T-helper 2 cell treated with Interferon-gamma antibody and Interleukin-4, amounts not matched to agents 100 ng/mL and 5 ng/mL, for 36 hours (primary cell): ENCODE measurements around the gene PPP2R5D. TPM values are rescaled to one million over a fixed set of nuclear protein-coding genes. Genes with fewer than 3 reads are reported as not detected.
"Not testable (repeated sequence)": the region's sequence is repeated elsewhere in the genome, so short reads cannot be mapped to it uniquely, and the experiment has no call there.

ENCODE experiments used
- intact Hi-C: fragments of 100-400 bp; cut with micrococcal nuclease; formaldehyde crosslinking; loops from one replicate; pipeline ENCODE4 v1.15.1; 2023
- total RNA-seq: library from RNA; stranded (reverse); gene quantifications from 2 replicates; pipeline ENCODE4 v1.2.3, GENCODE V29; 2022

The PPP2R5D gene
- total RNA-seq, 1 donor from 2014 or later = 52.6 TPM

DNA sequence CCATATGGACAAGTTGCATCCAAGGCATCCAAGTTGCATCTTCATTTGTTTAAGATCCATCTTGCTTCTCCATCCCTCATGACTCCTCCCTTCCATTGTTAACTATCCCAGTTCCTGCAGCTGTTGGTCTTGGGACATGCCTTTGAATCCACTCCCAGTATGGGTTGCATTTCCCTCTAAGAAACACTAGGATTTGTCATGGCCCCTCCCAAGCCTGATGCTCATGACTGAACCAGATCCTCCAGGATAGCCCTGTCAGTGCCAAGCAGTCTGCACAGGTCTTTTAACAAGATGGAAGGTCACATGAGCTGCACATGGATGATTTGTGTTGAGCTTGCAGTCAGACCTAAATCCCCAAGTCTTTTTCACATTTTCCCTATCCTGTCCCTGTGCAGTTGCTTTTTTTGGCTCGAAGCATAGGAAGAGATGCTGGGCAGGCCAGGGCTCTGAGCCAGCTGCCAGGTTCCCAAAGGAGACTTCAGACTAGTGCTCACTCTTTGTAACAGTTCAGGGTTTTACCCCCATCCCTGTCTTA is 4.2 kb downstream of the PPP2R5D start:
- intact Hi-C loops = no loop called here

DNA sequence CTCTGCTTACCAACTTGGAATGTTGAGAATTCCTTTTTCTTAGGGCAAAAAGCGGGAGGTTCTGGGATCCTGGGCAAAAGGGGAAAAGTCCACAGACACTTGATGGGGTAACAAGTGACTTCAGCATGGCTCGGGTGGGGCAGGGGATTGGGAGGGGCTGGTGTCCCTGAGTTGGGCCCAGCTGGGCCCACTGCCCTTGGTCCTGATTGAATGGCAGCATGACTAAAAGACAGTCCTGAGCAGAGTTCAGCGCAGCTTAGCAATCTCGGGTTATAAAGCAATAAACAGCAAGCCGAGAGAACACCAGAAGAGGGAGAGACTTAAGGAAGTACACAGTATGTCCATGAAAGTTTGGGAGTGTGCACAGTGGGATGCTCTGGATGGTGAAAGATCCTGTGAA is 5.6 kb downstream of the PPP2R5D start:
- intact Hi-C loops = no loop called here

DNA sequence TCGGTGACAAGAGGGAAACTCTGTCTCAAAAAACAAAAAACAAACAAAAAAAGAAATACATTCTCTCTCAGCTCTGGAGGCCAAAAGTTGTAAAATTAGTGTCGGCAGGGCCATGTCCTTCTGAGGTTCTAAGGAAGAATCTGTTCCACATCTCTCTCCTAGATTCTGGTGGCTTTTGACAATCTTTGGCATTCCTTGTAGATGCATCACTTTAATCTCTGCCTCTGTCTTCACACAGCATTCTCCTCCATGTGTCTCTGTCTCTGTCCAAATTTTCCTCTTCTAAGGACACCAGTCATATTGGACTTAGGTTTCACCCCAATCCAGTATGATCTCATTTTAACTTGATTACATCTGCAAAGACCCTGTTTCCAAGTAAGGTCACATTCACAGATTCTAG is 9.1 kb downstream of the PPP2R5D start:
- intact Hi-C loops = no loop called here

DNA sequence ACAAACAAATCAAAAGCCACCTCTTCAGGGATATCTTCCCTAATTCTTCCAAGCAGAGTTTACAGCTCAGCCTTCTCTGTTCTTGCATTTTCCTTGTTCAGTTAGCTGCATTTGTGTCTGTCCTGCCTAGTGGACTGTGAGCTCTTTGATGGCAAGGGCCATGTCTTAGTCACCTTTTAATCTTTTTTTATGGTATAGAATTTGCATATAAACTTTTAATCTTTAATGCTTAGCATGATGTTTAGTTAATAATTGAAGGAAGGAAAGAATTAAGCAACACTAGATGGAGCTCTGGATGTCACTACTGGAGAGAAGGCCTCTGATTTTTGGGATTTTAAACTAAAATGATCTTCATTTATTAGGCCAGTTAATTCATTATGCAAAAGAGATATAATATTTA is 12.1 kb downstream of the PPP2R5D start:
- intact Hi-C loops = no loop called here

- intact Hi-C loops = not testable (repeated sequence)
Measured at GRCh38 chr6:42998205-42998604, 13.8 kb downstream of the PPP2R5D start.

GRCh38 chr6:43001843-43002242 is 17.5 kb downstream of the PPP2R5D start:
- intact Hi-C loops = no loop called here

GRCh38 chr6:43005844-43006243 is 21.5 kb downstream of the PPP2R5D start:
- intact Hi-C loops = no loop called here

DNA sequence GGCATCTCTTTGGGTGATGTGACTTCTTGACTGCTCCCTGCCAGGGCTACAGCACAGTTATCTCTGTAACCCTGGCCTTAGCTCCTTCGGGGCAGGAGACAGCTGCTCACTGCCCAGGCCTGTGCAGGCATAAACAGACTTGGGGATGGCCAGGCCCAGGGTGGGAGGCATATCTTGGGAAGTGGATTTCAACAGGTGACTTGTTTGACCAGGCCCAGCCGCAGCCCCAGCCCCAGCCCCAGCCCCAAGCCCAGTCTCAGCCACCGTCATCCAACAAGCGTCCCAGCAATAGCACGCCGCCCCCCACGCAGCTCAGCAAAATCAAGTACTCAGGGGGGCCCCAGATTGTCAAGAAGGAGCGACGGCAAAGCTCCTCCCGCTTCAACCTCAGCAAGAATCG is 21.9 kb downstream of the PPP2R5D start:
- intact Hi-C loops = no loop called here

DNA sequence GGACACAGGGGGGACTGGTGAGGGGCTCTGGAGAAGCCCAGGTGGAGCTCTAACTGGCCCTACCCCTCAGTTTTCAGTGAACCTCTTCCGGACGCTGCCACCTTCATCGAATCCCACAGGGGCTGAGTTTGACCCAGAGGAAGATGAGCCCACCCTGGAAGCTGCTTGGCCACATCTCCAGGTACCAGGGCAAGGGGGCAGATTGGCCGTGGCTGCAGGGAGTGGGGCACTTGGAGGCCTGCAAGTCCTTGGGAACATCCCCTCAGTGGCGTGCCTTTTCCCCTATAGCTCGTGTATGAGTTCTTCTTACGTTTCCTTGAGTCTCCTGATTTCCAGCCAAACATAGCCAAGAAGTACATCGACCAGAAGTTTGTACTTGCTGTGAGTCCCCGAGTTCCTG is 22.8 kb downstream of the PPP2R5D start:
- intact Hi-C loops = no loop called here

GRCh38 chr6:43009124-43009523 is 24.8 kb downstream of the PPP2R5D start:
- intact Hi-C loops = loop anchor here (1.0 kb wide), 1 partner anchor 134 kb away; no protein-coding TSS in a partner anchor

DNA sequence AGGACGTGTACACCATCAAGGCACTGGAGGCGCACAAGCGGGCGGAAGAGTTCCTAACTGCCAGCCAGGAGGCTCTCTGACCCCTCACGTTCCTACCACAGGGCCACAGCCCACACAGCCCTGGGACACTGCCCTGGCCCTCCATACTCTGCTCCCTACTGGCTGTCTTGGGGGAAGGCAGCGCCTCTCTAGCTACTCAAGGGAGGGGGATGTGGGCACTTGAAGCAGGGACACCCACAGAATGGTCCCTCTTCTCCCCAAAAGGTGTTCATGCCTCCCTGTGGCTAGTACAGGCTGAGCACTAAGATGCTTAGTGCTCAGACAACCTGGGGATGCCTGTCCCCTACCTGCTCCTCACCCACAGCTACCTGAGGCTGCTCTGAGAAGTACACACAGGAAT is 26.8 kb downstream of the PPP2R5D start:
- intact Hi-C loops = loop anchor here (5.0 kb wide), 2 partner anchors 114 to 506 kb away; partner anchors contain the start of genes POLR1C and YIPF3

- intact Hi-C loops = loop anchor here (5.0 kb wide), 2 partner anchors 115 to 505 kb away; partner anchors contain the start of genes POLR1C and YIPF3
Measured at GRCh38 chr6:43012364-43012763, 28.0 kb downstream of the PPP2R5D start.

GRCh38 chr6:43013097-43013842 is 28.9 kb downstream of the PPP2R5D start:
- intact Hi-C loops = loop anchor here (1.0 to 5.0 kb wide), 4 partner anchors 34 to 504 kb away; partner anchors contain the start of genes PEX6, POLR1C, TBCC and YIPF3

- intact Hi-C loops = loop anchor here (1.0 to 5.0 kb wide), 11 partner anchors 8 to 503 kb away; partner anchors contain the start of genes CNPY3, CUL7, KLC4 and MRPL2
Measured at GRCh38 chr6:43013843-43014433, 29.6 kb downstream of the PPP2R5D start, which contains the start of the genes KLHDC3 and MEA1. KLHDC3 (plus strand) TSS chr6:43014249; CDS start chr6:43017193, 2,944 bp downstream. MEA1 (minus strand) TSS chr6:43013946; CDS start chr6:43013813, 133 bp downstream.

DNA sequence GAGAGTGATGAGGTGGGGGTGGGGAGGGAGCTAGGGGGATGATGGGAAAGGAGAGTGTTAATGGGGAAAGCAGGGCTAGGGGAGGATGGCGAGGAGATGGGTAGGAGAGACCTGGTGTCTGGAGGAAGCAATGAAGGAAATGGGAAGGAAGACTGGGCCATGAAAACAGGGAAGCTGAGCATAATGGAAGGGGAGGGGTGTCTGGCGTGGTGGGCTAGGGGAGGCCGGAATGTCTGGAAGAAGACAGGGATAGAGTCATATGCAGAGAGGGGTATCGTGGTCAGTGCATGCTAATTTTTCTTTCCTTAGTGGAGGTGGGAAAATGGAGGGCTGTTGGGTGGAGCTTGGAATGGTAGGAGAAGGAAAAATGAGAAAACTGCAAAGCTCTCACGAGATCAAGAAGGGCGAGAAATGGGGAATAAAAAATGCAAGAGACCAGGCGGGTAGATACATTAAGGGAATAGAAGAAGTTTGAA is 30.1 kb downstream of the PPP2R5D start:
- intact Hi-C loops = loop anchor here (1.0 to 5.0 kb wide), 9 partner anchors 8 to 503 kb away; partner anchors contain the start of genes CNPY3, CUL7, KLC4 and MRPL2

DNA sequence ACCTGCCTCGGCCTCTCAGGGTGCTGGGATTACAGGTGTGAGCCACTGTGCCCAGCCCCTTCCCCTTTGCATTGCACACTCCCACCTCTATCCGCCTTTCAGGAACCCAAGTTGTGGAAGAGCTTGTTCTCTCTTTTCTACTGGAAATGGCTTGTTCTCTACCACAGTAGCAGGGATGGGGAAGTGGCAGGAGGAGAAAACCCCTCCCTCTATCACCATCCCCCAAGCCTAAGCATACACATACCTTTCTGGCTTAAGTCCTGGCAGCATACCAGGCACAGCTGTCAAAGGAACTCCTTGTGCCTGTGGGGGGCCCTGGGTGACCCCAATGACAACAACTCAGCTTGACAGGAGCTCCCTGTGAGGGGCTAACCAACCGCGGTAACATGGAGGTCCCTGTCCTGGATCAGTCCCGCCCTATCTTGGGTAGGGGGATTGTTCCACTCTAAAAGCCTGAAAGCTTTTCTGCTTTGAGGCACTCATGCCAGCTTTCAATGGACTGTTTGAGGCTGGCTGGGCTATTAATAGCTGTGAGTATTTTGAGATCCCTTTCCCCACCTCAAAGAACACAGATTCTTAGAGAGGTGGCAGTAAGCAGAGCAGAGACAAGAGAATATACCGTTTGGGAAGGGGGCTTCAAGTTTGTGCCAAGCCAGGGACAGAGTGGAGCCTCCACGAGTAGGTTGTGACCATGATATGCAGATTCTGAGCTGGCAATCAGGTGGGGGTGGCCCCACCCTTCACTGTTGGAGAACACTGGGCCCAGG is 32.0 kb downstream of the PPP2R5D start:
- intact Hi-C loops = no loop called here

DNA sequence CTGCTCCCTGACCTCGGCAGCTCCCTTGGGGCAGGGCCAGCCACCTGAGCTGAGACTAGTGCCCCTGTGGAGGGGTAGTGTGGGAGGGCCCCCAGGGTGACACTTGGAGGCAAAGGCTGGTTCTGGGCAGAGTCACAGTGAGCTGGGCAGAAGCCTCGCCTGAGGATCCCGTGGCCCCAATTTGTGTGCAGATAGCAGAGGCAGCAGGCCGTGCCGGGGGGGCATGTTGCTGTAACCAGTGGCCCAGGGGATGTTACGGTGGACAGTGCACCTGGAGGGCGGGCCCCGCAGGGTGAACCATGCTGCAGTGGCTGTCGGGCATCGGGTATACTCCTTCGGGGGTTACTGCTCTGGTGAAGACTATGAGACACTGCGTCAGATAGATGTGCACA is 32.6 kb downstream of the PPP2R5D start:
- intact Hi-C loops = no loop called here

DNA sequence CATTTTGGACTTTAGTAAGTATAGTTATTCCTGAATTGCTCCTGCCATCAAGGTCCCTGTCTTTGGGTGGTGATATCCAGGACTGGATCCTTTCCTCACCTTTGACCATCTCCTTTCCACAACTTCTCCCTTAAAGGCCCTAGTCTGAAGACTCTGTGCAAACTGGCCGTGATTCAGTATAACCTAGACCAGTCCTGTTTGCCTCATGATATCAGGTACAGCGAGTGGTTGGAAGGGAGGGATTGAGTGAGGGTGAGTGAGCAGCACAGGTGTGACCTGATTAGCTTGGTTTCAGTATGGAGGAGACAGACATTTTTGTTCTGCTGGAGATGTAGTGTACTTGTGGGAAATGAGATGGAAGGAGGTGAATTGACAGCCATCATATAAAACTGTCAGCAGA is 34.8 kb downstream of the PPP2R5D start:
- intact Hi-C loops = no loop called here

- intact Hi-C loops = no loop called here
Measured at GRCh38 chr6:43020052-43020705, 35.8 kb downstream of the PPP2R5D start.

DNA sequence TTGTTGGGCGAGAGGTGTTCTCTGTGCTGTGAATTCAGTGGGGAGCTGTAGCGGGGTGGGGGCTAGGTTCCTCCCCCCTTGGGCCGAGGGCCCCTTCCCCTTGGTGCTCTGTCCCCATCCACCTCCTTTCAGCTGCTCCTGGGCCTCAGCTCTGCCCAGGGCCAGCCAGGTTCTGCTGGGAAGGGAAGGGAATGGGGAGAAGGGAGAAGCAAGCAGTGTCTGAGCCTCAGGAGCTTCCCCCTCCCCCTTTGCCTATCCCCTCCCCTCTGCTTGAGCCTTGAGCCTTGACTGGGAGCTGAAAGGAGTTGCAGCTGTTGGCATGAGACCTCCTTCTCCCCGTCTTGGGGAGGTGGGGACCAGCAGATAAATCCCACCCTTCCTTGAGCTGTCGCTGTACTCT is 36.5 kb downstream of the PPP2R5D start:
- intact Hi-C loops = no loop called here
